Activated T-cell treated with anti-CD3 and anti-CD28 coated beads for 4 hours (primary cell): ENCODE data around the gene PRKCI.
"Not testable (repeated sequence)": the region's sequence is repeated elsewhere in the genome, so short reads cannot be mapped to it uniquely, and the experiment has no call there.

ENCODE experiments used
- DNase-seq: peaks from one replicate; pipeline ENCODE4 v3.0.0-alpha.2; 2020

Gene PRKCI

DNA sequence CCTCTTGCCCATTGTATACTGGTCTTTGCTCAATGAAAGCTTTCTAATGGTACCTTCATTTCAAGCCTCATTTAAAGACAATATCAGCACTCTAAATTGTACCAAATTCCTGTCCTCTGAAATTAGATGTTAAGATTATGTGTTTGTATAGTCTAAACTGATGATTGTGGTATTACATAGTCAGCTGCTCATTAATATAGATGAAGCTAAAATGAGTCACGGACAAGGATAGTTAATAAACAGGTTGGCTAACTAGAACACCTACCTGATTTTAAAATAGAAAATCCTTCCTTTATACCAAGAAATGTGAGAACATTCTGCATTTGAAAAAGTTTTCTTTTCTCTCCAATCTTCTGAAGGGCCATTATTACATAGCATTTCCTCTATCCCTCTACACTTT is 2.9 kb downstream of the PRKCI start:
- no peak for DNase-seq

DNA sequence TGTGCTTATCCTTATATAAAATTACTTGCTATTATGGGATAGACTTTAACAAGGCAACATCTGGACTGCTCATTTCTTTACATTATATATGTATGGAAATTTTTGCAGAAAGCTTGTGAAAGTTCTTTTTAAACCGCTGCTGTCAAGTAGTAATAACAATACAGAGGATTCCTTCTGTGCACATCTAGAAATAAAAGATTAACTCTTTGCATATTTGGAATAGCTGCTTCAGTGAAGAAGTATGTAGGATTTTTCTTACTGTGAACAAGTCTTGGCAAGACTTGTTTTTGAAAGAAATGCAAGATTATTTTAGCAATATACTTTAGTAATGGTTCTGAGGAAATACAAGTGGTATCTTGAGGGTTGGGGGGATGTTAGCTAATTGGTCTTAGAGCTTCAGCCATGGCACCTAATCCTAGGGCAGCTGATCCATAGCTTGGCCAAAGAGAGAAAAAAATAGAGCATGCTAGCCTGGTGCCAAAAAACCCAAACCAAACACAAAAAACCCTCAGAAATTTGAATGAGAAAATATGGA is 4.3 kb downstream of the PRKCI start:
- no peak for DNase-seq

DNA sequence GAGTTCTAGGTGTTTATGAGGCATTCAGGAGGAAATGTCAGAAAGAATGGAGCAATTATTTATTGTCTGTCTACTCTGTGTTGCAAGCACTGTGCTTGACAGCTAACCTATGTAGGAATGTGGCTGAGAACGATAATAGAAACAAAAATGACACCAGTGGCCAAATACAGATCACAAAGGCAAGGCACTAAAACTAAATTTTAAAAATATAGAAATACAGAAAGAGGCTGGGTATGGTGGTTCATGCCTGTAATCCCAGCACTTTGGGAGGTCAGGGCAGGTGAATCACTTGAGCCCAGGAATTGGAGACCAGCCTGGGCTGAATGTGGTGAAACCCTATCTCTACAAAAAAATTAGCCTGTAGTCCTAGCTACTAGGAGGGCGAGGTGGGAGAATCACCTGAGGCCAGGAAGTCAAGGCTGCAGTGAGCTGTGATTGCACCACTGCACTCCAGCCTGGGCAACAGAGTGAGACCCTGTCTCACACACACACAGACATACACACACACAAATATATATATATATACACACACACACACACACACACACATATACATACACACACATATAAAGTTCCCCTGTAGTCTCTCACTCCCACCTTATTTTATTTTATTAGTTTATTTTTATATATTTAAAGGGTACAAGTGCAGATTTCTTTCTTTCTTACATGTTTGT is 6.0 kb downstream of the PRKCI start:
- DNase-seq: no peak

DNA sequence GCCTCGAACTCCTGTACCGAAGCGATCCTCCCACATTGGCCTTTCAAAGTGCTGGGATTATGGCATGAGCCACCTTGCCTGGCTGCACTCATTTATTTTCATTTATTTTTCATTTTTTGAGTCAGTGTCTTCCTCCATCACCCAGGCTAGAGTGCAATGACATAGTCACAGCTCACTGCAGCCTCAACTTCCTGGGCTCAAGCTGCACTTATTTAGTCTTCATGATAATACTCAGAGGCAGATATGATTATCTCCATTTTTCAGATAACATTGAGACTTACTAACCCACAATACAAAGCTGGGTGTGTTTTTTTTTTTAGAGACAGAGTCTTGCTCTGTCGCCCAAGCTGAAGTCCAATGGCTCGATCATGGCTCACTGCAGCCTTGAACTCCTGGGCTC is 10.0 kb downstream of the PRKCI start:
- DNase-seq: no peak

DNA sequence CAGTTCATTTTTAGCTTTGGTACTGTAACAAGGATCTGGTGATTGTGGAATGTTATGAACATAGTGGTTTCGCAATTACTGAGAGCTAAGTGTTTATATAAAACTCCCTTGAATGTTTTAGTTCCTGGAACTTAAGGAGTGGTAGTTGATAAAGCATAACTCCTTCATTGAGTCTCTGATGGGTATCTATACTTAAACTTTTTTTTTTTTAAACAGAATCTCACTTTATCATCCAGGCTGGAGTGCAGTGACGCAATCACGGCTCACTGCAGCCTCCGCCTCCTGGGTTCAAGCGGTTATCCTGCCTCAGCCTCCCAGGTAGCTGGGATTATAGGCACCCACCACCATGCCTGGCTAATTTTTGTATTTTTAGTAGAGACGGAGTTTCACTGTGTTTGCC is 11.3 kb downstream of the PRKCI start:
- DNase-seq: no peak

DNA sequence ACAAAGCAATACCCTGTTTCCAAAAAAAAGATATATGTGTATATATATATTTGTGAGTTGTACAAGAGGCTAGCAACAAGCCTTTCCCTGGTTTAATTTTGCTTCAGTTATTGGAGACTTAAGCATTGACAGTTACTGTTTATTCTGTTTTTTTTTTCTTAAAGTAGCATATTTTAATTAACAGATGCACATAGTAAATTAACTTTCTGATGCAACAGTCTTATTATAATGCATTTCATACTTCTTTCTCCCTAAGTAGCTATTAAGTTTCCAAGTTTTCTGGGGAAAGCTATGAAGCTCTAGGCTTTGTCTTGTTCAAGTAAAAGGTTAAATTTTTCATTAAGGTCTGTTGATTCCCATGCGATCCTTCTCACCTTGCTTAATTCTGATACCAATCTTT is 17.9 kb downstream of the PRKCI start:
- DNase-seq: no peak

DNA sequence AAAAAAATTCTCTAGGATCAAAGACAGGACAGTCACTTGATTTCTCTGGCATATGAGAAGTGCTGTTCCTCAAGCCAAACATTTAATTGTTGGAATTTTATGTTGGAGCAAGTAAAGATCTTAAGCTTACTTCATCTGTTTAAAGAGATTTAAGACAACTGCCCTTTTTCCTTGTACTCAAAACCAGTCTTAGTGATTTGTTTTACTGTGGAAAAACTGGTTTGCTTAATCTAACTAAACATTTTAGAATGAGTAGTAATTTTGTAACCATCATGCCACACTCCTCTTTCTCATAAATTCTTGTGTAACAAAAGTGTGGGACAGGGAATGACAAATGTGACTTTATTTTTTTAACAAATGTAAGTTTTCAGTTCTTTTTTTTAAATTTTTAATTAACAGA is 18.4 kb downstream of the PRKCI start:
- DNase-seq: no peak

DNA sequence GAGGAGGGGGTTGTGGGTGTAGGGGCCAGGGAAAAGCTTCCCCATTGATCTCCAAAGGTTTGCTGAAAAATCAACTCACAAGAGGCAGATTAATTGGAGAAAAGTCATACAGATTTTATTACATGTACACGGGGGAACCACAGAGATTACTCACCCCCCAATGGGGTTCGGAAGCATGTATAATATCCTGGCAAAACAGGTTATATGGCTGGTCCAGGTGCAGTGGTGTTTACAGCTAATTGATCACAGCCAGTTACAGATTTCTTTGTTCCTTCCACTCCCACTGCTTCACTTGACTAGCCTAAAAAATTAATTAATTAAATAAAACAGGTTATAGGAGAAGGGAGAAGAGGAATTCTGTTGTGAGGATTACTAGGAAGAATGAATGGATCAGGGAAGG is 22.4 kb downstream of the PRKCI start:
- no peak for DNase-seq

DNA sequence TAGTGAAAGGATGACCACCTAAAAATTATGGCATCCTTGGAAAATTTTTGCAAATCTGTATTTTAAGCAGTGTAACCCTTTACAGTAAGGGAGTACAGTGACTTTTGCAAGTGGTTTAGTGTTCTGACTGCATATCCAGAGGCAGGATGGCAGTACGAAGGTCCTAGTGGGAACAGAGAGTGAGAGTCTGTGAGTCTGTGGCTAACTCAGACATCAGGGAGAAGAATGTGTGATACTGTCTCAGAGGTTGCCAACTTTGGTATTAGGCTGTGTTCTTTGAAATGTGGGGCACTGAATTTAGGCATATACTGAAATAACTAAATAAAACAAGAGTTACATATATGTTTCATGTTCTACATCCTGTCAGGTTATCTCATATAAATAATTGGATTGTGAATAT is 25.7 kb downstream of the PRKCI start:
- DNase-seq: no peak

DNA sequence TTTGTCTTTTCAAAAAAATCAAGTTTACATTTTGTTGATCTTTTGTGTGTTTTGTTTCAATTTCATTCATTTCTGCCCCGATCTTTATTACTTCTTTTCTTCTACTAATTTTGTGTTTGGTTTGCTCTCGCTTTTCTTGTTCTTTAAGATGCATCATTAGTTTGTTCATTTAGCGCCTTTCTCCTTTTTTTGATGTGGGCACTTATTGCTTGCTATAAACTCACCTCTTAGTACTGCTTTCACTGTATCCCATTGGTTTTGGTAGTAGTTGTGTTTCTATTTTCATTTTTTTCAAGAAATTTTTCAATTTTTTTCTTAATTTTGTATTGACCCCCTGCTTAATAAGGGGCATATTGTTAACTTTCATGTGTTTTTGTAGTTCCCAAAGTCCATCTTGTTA is 34.4 kb downstream of the PRKCI start:
- no peak for DNase-seq

DNA sequence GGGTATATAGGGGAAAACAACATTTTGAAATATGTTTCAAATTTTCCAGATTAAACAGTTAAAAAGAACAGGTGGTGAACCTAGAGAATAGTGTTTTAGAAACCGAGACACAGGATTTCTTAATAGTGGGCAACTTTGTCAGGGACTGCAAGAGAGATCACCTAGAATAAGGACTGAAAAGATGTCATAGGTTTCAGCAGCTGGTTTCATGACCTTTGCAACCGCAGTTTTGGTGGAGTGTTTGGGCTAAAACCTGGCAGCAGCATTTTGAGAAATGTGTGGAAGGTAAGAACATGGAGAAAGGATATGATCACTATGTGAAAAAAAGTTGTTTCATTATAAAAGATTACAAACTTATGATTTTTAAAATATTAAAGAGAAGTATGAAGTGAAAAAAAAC is 34.9 kb downstream of the PRKCI start:
- no peak for DNase-seq

DNA sequence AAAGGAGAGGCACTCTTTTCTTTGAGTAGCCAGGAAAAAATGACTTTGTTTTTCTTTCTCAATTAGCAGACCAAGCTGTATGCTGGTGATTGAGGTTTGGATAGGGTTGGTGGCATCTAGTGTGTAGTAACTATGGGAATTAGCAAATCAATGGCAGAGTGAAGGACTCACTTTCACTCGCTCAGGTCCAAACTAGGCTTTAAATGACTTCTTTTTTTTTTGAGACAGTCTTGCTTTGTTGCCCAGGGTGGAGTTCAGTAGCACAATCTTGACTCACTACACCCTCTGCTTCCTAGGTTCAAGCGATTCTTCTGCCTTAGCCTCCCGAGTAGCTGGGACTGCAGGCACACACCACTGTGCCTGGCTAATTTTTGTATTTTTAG is 35.9 kb downstream of the PRKCI start:
- DNase-seq: no peak

DNA sequence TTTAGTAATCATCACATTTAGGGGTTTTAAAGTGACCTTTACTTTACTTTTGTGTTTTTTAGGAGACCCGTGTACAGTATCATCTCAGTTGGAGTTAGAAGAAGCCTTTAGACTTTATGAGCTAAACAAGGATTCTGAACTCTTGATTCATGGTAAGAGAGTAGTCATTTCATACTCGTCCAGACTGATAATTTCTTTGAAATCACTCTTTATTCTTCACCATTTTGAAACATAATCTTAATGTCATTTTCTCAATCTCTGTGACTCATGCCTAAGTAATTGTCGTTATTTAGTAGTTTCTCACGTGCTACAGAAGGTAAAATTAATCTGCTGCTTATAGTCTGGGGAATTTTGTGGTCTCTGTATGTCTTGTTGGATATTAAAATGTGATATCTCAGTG is 37.7 kb downstream of the PRKCI start:
- no peak for DNase-seq

DNA sequence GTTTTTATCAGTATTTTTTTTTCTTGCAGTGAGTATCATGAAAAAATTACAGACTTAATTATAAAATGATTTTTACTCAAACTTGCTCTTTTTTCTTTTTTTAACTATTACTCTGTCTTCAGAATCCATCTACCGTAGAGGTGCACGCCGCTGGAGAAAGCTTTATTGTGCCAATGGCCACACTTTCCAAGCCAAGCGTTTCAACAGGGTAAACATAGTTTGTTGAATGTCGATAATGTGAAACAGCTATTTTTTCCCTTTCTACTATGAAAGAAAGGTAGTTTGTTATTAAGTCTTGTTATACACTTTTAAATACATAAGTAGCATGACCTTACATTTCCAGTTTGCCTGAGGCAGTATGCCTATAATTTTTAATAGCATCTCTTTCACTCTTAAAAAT is 45.6 kb downstream of the PRKCI start:
- no peak for DNase-seq

DNA sequence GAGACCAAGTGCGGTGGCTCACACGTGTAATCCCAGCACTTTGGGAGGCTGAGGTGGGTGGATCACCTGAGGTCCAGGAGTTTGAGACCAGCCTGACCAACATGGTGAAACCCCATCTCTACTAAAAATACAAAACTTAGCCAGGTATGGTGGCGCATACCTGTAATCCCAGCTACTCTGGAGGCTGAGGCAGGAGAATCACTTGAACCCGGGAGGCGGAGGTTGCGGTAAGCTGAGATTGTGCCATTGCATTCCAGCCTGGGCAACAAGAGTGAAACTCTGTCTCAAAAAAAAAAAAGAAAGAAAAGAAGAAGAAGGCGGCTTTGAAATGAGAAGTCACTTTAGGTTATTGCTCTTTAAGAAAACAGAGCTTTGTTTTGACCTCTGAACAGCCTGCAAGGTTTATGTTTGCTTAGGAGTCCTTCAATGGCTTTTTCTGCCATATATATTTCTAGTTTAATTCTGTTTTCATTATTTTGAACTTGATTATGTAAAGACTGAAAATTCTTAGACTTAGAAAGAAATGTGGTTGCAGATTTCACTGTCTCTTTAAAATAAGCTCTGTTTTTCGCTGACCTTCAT is 47.5 kb downstream of the PRKCI start:
- DNase-seq: not testable (repeated sequence)

DNA sequence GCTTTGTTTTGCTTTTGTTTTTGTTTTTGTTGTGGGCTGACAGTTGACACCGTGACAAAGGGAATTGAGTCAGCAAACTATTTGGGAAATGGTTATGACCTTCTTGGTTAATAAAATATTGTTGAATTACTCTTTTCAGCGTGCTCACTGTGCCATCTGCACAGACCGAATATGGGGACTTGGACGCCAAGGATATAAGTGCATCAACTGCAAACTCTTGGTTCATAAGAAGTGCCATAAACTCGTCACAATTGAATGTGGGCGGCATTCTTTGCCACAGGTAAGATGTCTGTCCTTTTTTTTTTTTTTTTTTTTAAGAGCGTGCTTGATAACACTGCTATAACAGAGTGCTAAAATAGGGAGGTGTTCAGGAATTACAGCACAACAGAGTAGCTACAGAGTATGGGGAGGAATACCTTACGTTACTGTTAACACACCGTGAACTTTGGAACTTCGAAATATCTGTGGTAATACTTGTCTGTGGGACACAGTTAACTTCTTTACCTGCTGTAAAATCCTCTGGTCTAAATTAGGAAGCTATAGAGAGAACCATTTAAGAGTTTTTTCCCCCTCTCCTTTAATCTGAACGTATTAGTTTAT is 48.2 kb downstream of the PRKCI start:
- DNase-seq: no peak

DNA sequence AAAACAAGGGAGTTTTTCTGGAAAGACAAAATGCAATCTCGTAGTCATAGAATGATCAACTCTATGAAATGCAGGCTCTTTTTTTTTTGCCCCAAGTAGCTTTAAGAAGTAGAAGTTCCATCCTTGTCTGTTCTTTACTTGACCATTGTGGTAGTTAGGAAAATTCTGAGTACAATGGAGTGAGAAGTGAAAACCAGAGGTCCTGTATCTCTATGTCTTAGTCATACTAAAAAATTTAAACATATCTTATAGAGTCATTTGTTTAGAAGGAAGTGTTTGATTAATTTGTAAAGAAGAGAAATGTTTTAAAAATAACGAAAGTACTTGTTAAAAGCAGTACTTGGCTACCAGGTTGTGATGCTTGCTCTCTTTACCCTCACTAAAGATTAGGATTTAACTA is 52.4 kb downstream of the PRKCI start:
- DNase-seq: no peak

DNA sequence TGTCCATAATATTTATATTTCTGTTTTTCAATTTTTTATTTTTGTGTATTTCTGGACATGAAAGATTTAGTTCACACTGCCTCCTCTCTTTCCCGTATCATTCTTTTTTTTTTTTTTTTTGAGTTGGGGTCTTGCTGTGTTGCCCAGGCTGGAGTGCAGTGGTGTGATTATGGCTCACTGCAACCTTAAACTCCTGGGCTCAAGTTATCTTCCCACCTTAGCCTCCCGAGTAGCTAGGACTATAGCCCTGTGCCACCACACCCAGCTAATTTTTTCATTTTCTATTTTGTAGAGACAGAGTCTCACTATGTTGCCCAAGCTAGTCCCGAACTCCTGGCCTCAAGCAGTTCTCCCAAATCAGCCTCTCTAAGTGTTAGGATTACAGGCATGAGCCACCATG is 53.6 kb downstream of the PRKCI start:
- DNase-seq: no peak

DNA sequence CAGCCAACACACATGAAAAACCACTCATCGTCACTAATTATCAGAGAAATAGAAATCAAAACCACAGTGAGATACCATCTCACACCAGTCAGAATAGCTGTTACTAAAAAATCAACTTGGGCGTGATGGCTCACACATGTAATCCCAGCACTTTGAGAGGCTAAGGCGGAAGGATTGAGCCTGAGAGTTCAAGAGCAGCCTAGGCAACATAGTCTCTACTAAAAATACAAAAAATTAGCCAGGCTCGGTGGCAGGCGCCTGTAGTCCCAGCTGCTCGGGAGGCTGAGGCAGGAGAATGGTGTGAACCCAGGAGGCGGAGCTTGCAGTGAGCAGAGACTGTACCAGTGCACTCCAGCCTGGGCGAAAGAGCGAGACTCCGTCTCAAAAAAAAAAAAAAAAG is 55.1 kb downstream of the PRKCI start:
- not testable (repeated sequence) for DNase-seq

DNA sequence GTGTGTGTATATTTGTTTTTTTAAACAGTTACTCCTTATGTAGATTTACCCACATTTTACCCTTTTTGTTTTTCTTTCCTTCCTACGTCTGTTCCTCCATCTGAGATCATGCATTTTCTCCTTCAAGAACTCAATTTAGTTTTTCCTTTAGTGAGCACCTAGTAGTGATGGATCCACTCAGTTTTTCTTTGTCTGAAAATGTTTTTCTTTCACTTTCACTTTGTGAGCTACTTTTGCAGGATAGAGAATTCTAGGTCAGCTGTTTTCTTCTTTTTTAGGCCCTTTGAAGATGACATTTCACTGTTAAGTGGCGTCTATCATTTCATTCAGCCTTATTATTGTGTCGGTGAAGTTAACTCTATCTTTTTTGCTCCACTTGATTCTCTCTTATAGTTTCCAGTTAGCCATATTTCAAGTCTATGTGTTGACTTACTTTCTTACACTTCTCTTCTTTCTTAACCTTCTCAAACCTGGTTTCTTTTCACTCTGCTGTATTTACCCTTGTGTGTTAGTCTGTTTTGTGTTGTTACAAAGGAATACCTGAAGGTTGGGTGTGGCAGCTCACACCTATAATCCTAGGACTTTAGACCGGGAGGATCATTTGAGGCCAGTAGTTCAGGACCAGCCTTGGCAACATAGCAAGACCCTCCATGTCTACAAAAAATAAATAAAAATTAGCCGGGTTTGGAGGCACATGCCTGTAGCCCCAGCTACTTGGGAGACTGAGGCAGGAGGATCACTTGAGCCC is 55.8 kb downstream of the PRKCI start:
- no peak for DNase-seq

DNA sequence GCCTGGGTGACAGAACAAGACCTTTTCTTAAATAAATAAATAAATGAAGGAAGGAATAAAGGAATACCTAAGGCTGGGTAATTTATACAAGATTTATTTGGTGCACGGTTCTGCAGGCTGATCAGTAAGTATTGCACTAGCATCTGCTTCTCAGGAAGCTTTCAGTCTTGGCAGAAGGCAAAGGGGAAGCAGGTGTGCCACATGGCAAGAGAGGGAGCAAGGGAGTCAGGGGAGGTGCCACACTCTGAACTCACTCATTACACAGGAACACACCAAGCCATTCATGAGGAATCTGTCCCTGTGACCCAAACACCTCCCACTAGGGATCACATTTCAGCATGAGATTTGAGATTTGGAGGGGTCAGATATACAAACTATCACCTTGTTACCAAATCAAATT is 56.4 kb downstream of the PRKCI start:
- no peak for DNase-seq

DNA sequence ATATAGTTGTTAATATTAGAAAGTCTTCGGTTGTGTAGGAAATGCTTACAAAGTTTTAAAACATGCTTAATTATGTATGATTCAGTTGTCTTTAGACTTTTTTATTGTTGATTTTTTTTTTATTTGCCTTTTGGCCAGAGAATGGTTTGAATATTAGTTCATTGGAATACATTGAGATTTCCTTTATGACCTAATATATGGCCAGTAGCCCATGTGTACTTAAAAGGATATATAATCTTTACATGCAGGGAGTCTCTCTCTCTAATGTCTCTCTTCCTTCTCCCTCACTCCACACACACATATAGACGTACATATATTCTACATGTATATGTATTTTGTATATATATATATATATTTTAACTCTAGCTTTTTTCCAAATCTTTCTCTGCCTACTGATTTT is 68.0 kb downstream of the PRKCI start:
- no peak for DNase-seq

DNA sequence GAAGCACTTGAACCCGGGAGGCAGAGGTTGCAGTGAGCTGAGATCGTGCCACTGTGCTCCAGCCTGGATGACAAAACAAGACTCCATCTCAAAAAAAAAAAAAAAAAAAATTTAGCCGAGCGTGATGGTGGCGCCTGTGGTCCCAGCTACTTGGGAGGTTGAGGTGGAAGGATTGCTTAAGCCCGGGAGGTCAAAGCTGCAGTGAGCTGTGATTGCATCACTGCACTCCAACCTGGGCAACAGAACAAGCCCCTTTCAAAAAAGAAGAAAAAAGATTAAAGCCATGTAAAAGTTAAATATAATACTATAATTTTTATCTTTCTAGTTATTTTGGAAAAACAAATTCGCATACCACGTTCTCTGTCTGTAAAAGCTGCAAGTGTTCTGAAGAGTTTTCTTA is 73.4 kb downstream of the PRKCI start:
- no peak for DNase-seq

DNA sequence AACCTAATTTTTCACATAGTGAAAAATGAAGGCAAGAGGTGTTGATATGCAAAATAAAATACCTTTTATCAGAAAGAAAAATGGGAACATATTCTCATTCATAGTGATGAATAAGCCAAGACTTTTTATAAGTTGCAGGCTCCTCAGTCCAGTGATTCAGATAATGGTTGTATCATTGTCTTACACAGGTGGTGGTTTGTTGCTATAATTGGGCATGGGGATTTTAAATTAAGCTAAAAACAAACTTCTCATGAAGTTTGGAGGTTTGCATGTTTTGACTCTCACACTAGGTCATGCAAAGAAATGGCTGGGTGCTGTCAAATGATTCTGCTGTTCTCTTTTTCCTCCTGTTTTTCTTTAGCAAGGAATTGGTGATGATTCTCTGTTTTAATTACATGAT is 74.5 kb downstream of the PRKCI start:
- no peak for DNase-seq
